ENCODE measurements around the gene CXCL8.

Gene CXCL8

DNA sequence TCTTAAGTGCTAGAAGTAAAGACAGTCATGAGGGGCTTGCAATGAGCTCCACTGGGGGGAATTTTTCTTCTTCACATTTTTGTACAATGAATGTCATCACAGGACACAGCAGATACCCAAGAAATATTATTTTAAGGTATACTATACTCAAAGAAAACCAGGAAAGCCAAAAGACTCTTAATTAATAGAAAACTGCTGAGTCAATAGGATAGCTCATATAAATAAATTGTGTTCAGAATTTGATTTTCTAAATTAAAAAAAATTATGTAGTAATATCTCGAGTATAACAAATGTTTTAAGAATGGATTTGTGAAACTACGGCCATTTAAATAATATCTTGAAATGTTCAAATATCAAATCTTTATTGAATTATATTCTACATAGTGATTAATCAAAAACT is 25.7 kb upstream of the CXCL8 start:
- no peak overlapping the region for H2BK12ac ChIP-seq (ENCODE audit: low read length)
- no peak overlapping the region for H3K4me3 ChIP-seq (ENCODE audit: low read length in 2 of 2)
- H4K91ac ChIP-seq (ENCODE audit: low read depth, low read length, poor library complexity): no peak overlapping the region
- H3K79me1 ChIP-seq (ENCODE audit: low read depth, low read length): no peaks in the 10 kb centered on the region
- WGBS, 2 donors (ENCODE audit: extremely low coverage in 2 of 2, insufficient read length in 2 of 2, insufficient replicate concordance in 1 of 2): no CpG with 5 or more reads among the region's 2 CpGs
- no peaks in the 10 kb centered on the region for H3K36me3 ChIP-seq (replicated peaks in 1 of 2; ENCODE audit: control insufficient read depth in 2 of 2, insufficient read depth in 2 of 2, low read length in 2 of 2)
- no peak overlapping the region for H3K14ac ChIP-seq (ENCODE audit: low read length)
- H3K23ac ChIP-seq (ENCODE audit: low read depth, low read length, poor library complexity): no peak overlapping the region
- no peak overlapping the region for H3K4me2 ChIP-seq (ENCODE audit: insufficient read depth, low read length, poor library complexity, severe bottlenecking)
- H3K9me3 ChIP-seq (replicated peaks in 1 of 2; ENCODE audit: control insufficient read depth in 2 of 2, insufficient read depth in 1 of 2, low read depth in 1 of 2, low read length in 2 of 2): no peaks in the 10 kb centered on the region
- H2AK5ac ChIP-seq (ENCODE audit: low read depth, low read length): no peak overlapping the region
- H2BK5ac ChIP-seq (ENCODE audit: low read length): no peak overlapping the region
- H3K4ac ChIP-seq (ENCODE audit: low read length): no peak overlapping the region
- H2BK15ac ChIP-seq (ENCODE audit: low read length): no peak overlapping the region
- H3K27ac ChIP-seq (replicated peaks; ENCODE audit: low read length): no peak overlapping the region
- H3K18ac ChIP-seq (ENCODE audit: low read length): no peak overlapping the region
- no peaks in the 10 kb centered on the region for H3K4me1 ChIP-seq (ENCODE audit: control insufficient read depth in 2 of 2, insufficient read depth in 1 of 2, low read depth in 1 of 2, low read length in 2 of 2)
- no peak overlapping the region for H2BK120ac ChIP-seq (ENCODE audit: low read depth, low read length)
- DNase-seq (ENCODE audit: low spot score): no peak
- no peak overlapping the region for H2AFZ ChIP-seq (ENCODE audit: low read length)
- H3K27me3 ChIP-seq (ENCODE audit: control insufficient read depth in 3 of 3, insufficient read depth in 3 of 3, low read depth in 1 of 3, low read length in 3 of 3): no peaks in the 10 kb centered on the region
- H4K8ac ChIP-seq (ENCODE audit: low read depth, low read length): no peak overlapping the region
- no peak overlapping the region for H3K9ac ChIP-seq (ENCODE audit: low read depth, low read length, poor library complexity)

- no peak overlapping the region for H3K9ac ChIP-seq (ENCODE audit: low read depth, low read length, poor library complexity)
These were observed 24.7 kb upstream of the CXCL8 start for GRCh38 chr4:73715659-73716058.

GRCh38 chr4:73718375-73719373 is 21.7 kb upstream of the CXCL8 start:
- WGBS, 2 donors (ENCODE audit: extremely low coverage in 2 of 2, insufficient read length in 2 of 2, insufficient replicate concordance in 1 of 2): no CpG with 5 or more reads among the region's 1 CpG
- no peak overlapping the region for H2AFZ ChIP-seq (ENCODE audit: low read length)
- H3K27me3 ChIP-seq (ENCODE audit: control insufficient read depth in 3 of 3, insufficient read depth in 3 of 3, low read depth in 1 of 3, low read length in 3 of 3): no peaks in the 10 kb centered on the region
- no peaks in the 10 kb centered on the region for H3K36me3 ChIP-seq (replicated peaks in 1 of 2; ENCODE audit: control insufficient read depth in 2 of 2, insufficient read depth in 2 of 2, low read length in 2 of 2)
- H3K79me1 ChIP-seq (ENCODE audit: low read depth, low read length): no peaks in the 10 kb centered on the region
- H2BK12ac ChIP-seq (ENCODE audit: low read length): no peak overlapping the region
- H3K9ac ChIP-seq (ENCODE audit: low read depth, low read length, poor library complexity): no peak overlapping the region
- H3K4me1 ChIP-seq (ENCODE audit: control insufficient read depth in 2 of 2, insufficient read depth in 1 of 2, low read depth in 1 of 2, low read length in 2 of 2): no peaks in the 10 kb centered on the region
- no peak overlapping the region for H3K14ac ChIP-seq (ENCODE audit: low read length)
- no peak overlapping the region for H2BK15ac ChIP-seq (ENCODE audit: low read length)
- no peak overlapping the region for H3K23ac ChIP-seq (ENCODE audit: low read depth, low read length, poor library complexity)
- H3K4ac ChIP-seq (ENCODE audit: low read length): no peak overlapping the region
- no peak overlapping the region for H2BK120ac ChIP-seq (ENCODE audit: low read depth, low read length)
- H2AK5ac ChIP-seq (ENCODE audit: low read depth, low read length): no peak overlapping the region
- DNase-seq (ENCODE audit: low spot score): no peak
- no peaks in the 10 kb centered on the region for H3K9me3 ChIP-seq (replicated peaks in 1 of 2; ENCODE audit: control insufficient read depth in 2 of 2, insufficient read depth in 1 of 2, low read depth in 1 of 2, low read length in 2 of 2)
- no peak overlapping the region for H4K91ac ChIP-seq (ENCODE audit: low read depth, low read length, poor library complexity)
- no peak overlapping the region for H4K8ac ChIP-seq (ENCODE audit: low read depth, low read length)
- H3K18ac ChIP-seq (ENCODE audit: low read length): no peak overlapping the region
- no peak overlapping the region for H2BK5ac ChIP-seq (ENCODE audit: low read length)
- H3K4me2 ChIP-seq (ENCODE audit: insufficient read depth, low read length, poor library complexity, severe bottlenecking): no peak overlapping the region
- no peak overlapping the region for H3K27ac ChIP-seq (replicated peaks; ENCODE audit: low read length)
- no peak overlapping the region for H3K4me3 ChIP-seq (ENCODE audit: low read length in 2 of 2)

More at GRCh38 chr4:73715659-73716058, 24.7 kb upstream of the CXCL8 start:
- Histone ChIP-seq H3K18ac (ENCODE audit: low read length) (no peak overlapping the region), H2BK12ac (ENCODE audit: low read length) (no peak overlapping the region), H3K36me3 (replicated peaks in 1 of 2; ENCODE audit: control insufficient read depth in 2 of 2, insufficient read depth in 2 of 2, low read length in 2 of 2) (no peaks in the 10 kb centered on the region), H3K14ac (ENCODE audit: low read length) (no peak overlapping the region), H2BK5ac (ENCODE audit: low read length) (no peak overlapping the region), H2AK5ac (ENCODE audit: low read depth, low read length) (no peak overlapping the region), H3K27ac (replicated peaks; ENCODE audit: low read length) (no peak overlapping the region), H3K4me2 (ENCODE audit: insufficient read depth, low read length, poor library complexity, severe bottlenecking) (no peak overlapping the region), H3K4ac (ENCODE audit: low read length) (no peak overlapping the region), H3K9me3 (replicated peaks in 1 of 2; ENCODE audit: control insufficient read depth in 2 of 2, insufficient read depth in 1 of 2, low read depth in 1 of 2, low read length in 2 of 2) (no peaks in the 10 kb centered on the region), H4K8ac (ENCODE audit: low read depth, low read length) (no peak overlapping the region), H4K91ac (ENCODE audit: low read depth, low read length, poor library complexity) (no peak overlapping the region), H2BK15ac (ENCODE audit: low read length) (no peak overlapping the region), H3K4me1 (ENCODE audit: control insufficient read depth in 2 of 2, insufficient read depth in 1 of 2, low read depth in 1 of 2, low read length in 2 of 2) (no peaks in the 10 kb centered on the region), H3K27me3 (ENCODE audit: control insufficient read depth in 3 of 3, insufficient read depth in 3 of 3, low read depth in 1 of 3, low read length in 3 of 3) (no peaks in the 10 kb centered on the region), H3K4me3 (ENCODE audit: low read length in 2 of 2) (no peak overlapping the region), H2BK120ac (ENCODE audit: low read depth, low read length) (no peak overlapping the region), H2AFZ (ENCODE audit: low read length) (no peak overlapping the region), H3K79me1 (ENCODE audit: low read depth, low read length) (no peaks in the 10 kb centered on the region), H3K23ac (ENCODE audit: low read depth, low read length, poor library complexity) (no peak overlapping the region)
- no peak for DNase-seq (ENCODE audit: low spot score)
- no CpG with 5 or more reads among the region's 2 CpGs for WGBS, 2 donors (ENCODE audit: extremely low coverage in 2 of 2, insufficient read length in 2 of 2, insufficient replicate concordance in 1 of 2)

DNA sequence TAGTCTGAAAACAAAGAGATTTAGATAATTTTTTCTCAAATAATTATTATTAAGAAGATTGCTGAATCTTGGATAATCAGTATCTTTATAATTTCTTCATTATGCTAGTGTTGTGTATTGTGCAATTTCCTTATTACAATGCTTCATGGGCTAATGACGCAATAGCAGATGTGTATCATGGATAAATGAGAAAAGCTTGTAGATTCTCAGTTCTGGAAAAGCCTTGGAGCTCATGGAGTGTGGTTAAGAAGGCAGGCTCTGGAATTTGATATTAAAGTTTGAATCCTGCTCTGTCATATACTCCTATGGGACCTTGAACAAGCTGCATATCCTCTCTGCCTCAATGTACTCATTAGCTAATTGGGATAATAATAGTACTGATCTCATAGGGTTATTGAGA is 18.9 kb upstream of the CXCL8 start:
- no peaks in the 10 kb centered on the region for H3K36me3 ChIP-seq (replicated peaks in 1 of 2; ENCODE audit: control insufficient read depth in 2 of 2, insufficient read depth in 2 of 2, low read length in 2 of 2)
- no peak overlapping the region for H2BK12ac ChIP-seq (ENCODE audit: low read length)
- H4K8ac ChIP-seq (ENCODE audit: low read depth, low read length): no peak overlapping the region
- no peak overlapping the region for H4K91ac ChIP-seq (ENCODE audit: low read depth, low read length, poor library complexity)
- no peaks in the 10 kb centered on the region for H3K9me3 ChIP-seq (replicated peaks in 1 of 2; ENCODE audit: control insufficient read depth in 2 of 2, insufficient read depth in 1 of 2, low read depth in 1 of 2, low read length in 2 of 2)
- no peaks in the 10 kb centered on the region for H3K27me3 ChIP-seq (ENCODE audit: control insufficient read depth in 3 of 3, insufficient read depth in 3 of 3, low read depth in 1 of 3, low read length in 3 of 3)
- no peak overlapping the region for H3K23ac ChIP-seq (ENCODE audit: low read depth, low read length, poor library complexity)
- no peak overlapping the region for H3K14ac ChIP-seq (ENCODE audit: low read length)
- H3K4ac ChIP-seq (ENCODE audit: low read length): no peak overlapping the region
- H2BK15ac ChIP-seq (ENCODE audit: low read length): no peak overlapping the region
- H3K4me1 ChIP-seq (ENCODE audit: control insufficient read depth in 2 of 2, insufficient read depth in 1 of 2, low read depth in 1 of 2, low read length in 2 of 2): no peaks in the 10 kb centered on the region
- H2BK120ac ChIP-seq (ENCODE audit: low read depth, low read length): no peak overlapping the region
- no peak overlapping the region for H3K18ac ChIP-seq (ENCODE audit: low read length)
- no peaks in the 10 kb centered on the region for H3K79me1 ChIP-seq (ENCODE audit: low read depth, low read length)
- H2AK5ac ChIP-seq (ENCODE audit: low read depth, low read length): no peak overlapping the region
- H2BK5ac ChIP-seq (ENCODE audit: low read length): no peak overlapping the region
- no peak overlapping the region for H3K4me3 ChIP-seq (ENCODE audit: low read length in 2 of 2)
- H3K4me2 ChIP-seq (ENCODE audit: insufficient read depth, low read length, poor library complexity, severe bottlenecking): no peak overlapping the region
- no peak for DNase-seq (ENCODE audit: low spot score)
- no CpG with 5 or more reads among the region's 1 CpG for WGBS, 2 donors (ENCODE audit: extremely low coverage in 2 of 2, insufficient read length in 2 of 2, insufficient replicate concordance in 1 of 2)
- H3K9ac ChIP-seq (ENCODE audit: low read depth, low read length, poor library complexity): no peak overlapping the region
- H2AFZ ChIP-seq (ENCODE audit: low read length): no peak overlapping the region
- H3K27ac ChIP-seq (replicated peaks; ENCODE audit: low read length): no peak overlapping the region
